ENCODE measurements around the gene FHIT.

DNA sequence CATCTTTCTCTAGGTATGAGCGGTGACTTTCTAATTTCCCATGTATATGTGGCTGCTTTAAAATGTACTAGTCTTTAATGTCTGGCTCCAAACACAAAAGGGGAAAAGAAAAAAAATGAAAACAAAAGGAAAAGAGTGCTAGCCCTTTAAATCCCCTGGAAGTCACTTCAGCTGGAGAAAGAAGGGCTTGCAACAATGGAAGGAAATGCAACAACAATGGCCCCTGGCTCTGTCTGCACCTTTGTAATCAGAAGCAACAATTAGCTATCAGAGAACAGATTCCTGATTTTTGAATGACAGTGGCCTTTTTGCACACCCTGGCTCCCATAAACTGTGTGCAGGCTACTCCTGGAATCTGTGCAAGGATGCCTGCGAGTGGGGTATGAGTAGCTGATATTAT is 591.2 kb downstream of the FHIT start:
- TF ChIP-seq, protein P1, sequence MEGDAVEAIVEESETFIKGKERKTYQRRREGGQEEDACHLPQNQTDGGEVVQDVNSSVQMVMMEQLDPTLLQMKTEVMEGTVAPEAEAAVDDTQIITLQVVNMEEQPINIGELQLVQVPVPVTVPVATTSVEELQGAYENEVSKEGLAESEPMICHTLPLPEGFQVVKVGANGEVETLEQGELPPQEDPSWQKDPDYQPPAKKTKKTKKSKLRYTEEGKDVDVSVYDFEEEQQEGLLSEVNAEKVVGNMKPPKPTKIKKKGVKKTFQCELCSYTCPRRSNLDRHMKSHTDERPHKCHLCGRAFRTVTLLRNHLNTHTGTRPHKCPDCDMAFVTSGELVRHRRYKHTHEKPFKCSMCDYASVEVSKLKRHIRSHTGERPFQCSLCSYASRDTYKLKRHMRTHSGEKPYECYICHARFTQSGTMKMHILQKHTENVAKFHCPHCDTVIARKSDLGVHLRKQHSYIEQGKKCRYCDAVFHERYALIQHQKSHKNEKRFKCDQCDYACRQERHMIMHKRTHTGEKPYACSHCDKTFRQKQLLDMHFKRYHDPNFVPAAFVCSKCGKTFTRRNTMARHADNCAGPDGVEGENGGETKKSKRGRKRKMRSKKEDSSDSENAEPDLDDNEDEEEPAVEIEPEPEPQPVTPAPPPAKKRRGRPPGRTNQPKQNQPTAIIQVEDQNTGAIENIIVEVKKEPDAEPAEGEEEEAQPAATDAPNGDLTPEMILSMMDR (IDR thresholded peaks at IDR 0.05; ENCODE audit: low read depth, low read length, poor library complexity, severe bottlenecking): no peak
- no peak for TF ChIP-seq EZH2phosphoT487 (IDR thresholded peaks at IDR 0.05; ENCODE audit: borderline replicate concordance, low read length)
